Gastroesophageal sphincter (tissue), 4 donors: ENCODE measurements around the gene GNAI2. TPM values are rescaled to one million over a fixed set of nuclear protein-coding genes. Genes with fewer than 3 reads are reported as not detected.
"Not testable (repeated sequence)": the region's sequence is repeated elsewhere in the genome, so short reads cannot be mapped to it uniquely, and the experiment has no call there.

ENCODE experiments used
- ATAC-seq: fragments of 150-250 bp; one replicate; pipeline ENCODE4 v1.9.1; 2016; ENCODE audit warnings: mild to moderate bottlenecking, moderate library complexity
- H3K27ac ChIP-seq, 4 donors: fragments of 200-600 bp; sonication (generic) in 3 of 4; 1 replicate in 3 of 4; 2 replicates in 1 of 4; pipeline ENCODE4 v1.5.1; 2016 to 2019
- H3K27me3 ChIP-seq: fragments of 200-600 bp; sonication (generic); one replicate; pipeline ENCODE4 v1.5.1; 2019
- H3K36me3 ChIP-seq, 2 donors: fragments of 200-600 bp; sonication (generic); one replicate each; pipeline ENCODE4 v1.5.1; 2019; ENCODE audit warnings: control low read depth in 1 of 2
- H3K4me1 ChIP-seq, 3 donors: fragments of 200-600 bp; sonication (generic); 1 replicate in 2 of 3; 2 replicates in 1 of 3; pipeline ENCODE4 v1.5.1; 2016 to 2019; ENCODE audit warnings: control low read depth in 2 of 3
- H3K4me3 ChIP-seq, 2 donors: fragments of 200-600 bp; sonication (generic); one replicate each; pipeline ENCODE4 v1.5.1; 2019; ENCODE audit warnings: mild to moderate bottlenecking in 1 of 2, moderate library complexity in 1 of 2
- H3K9me3 ChIP-seq, 3 donors: fragments of 200-600 bp; sonication (generic); one replicate each; pipeline ENCODE4 v1.5.1; 2017 to 2019; ENCODE audit warnings: control low read depth in 2 of 3
- CTCF ChIP-seq, 4 experiments: fragments of 200-600 bp in 2 of 4; fragments of 450-650 bp in 2 of 4; sonication (generic) in 1 of 4; IDR thresholded peaks; one replicate each; pipeline ENCODE4 v1.5.1; 2017 to 2019; ENCODE audit warnings: antibody characterized with exemption in 4 of 4, mild to moderate bottlenecking in 2 of 4, moderate library complexity in 2 of 4
- EP300 ChIP-seq: sonication (generic); formaldehyde crosslinking; IDR thresholded peaks from one replicate; pipeline ENCODE4 v1.6.1; 2017; ENCODE audit warnings: antibody characterized with exemption, mild to moderate bottlenecking
- POLR2A ChIP-seq, 2 donors: fragments of 450-650 bp; IDR thresholded peaks; one replicate each; pipeline ENCODE4 v1.6.1; 2017; ENCODE audit warnings: antibody characterized with exemption in 2 of 2, mild to moderate bottlenecking in 2 of 2, moderate library complexity in 1 of 2
- POLR2AphosphoS5 ChIP-seq: sonication (generic); formaldehyde crosslinking; IDR thresholded peaks from one replicate; pipeline ENCODE4 v1.6.1; 2017; ENCODE audit warnings: antibody characterized with exemption
- WGBS, 2 donors: methylation state at CpG; one replicate each; pipeline ENCODE4 v1.1.5; 2018; ENCODE audit warnings: low coverage in 1 of 2; 5-methylcytosine and 5-hydroxymethylcytosine counted together
- total RNA-seq, 4 donors: library from RNA; depleted of rRNA; stranded (reverse); fragments of >200 nt; gene quantifications; one replicate each; pipeline ENCODE4 v1.1.0, GENCODE V29; 2016

GNAI2 gene
- total RNA-seq, 4 donors from 2014 or later, result 172 to 262 (median 222) TPM

GRCh38 chr3:50271314-50271936 is 35.4 kb downstream of the GNAI2 start:
- H3K27me3 ChIP-seq, result peaks cover 26% of the 10 kb centered on the region
- no peak for ATAC-seq
- peaks cover 0 to 20% of the 10 kb centered on the region in 2 donors for H3K36me3 ChIP-seq
- peak overlapping the region in 3 of 4 donors; percentile 95 to 100 (median 98) for H3K27ac ChIP-seq
- WGBS, 2 donors, result 81 to 100% methylated on average over 1 to 3 of the region's 10 CpGs
- H3K9me3 ChIP-seq, result no peaks in the 10 kb centered on the region
- no peak for TF ChIP-seq CTCF (IDR thresholded peaks at IDR 0.05)
- no peak for TF ChIP-seq EP300
- TF ChIP-seq POLR2AphosphoS5, result no peak
- TF ChIP-seq POLR2A (IDR thresholded peaks at IDR 0.05), result no peak
- H3K4me3 ChIP-seq, result peak overlapping the region in 1 of 2 donors; percentile 68
- H3K4me1 ChIP-seq, result peaks cover 0 to 97% (median 33%) of the 10 kb centered on the region in 3 donors

- H3K27ac ChIP-seq, result peak overlapping the region in 1 of 4 donors; percentile 59
- peaks cover 0 to 27% of the 10 kb centered on the region in 2 donors for H3K36me3 ChIP-seq
- peaks cover 33% of the 10 kb centered on the region for H3K27me3 ChIP-seq
- peaks cover 0 to 86% (median 33%) of the 10 kb centered on the region in 3 donors for H3K4me1 ChIP-seq
- not testable (repeated sequence) for ATAC-seq, H3K9me3 ChIP-seq
- H3K4me3 ChIP-seq, result peak overlapping the region in 1 of 2 donors; percentile 44
- WGBS, 2 donors, result 7 to 61% methylated on average over 4 to 10 of the region's 10 CpGs
These were observed 36.5 kb downstream of the GNAI2 start for GRCh38 chr3:50272538-50272910.

- Histone ChIP-seq H3K9me3 (no peaks in the 10 kb centered on the region), H3K27me3 (peaks cover 33% of the 10 kb centered on the region), H3K27ac (peak overlapping the region in 1 of 4 donors; percentile 59), H3K36me3 (peaks cover 0 to 27% of the 10 kb centered on the region in 2 donors), H3K4me3 (peak overlapping the region in 1 of 2 donors; percentile 44), H3K4me1 (peaks cover 0 to 80% (median 30%) of the 10 kb centered on the region in 3 donors)
- peak; percentile 77 for ATAC-seq
- 4 to 6% methylated on average over 4 to 10 of the region's 61 CpGs for WGBS, 2 donors
- TF ChIP-seq POLR2A (IDR thresholded peaks at IDR 0.05) (no peak), POLR2AphosphoS5 (peak; percentile 66), EP300 (no peak), CTCF (IDR thresholded peaks at IDR 0.05) (peak in 3 of 4 experiments; percentile 98 to 100 (median 99))
These were observed 37.1 kb downstream of the GNAI2 start for GRCh38 chr3:50272911-50273688.

GRCh38 chr3:50273689-50274065 is 37.7 kb downstream of the GNAI2 start:
- H3K27me3 ChIP-seq, result peaks cover 33% of the 10 kb centered on the region
- TF ChIP-seq POLR2AphosphoS5, result no peak
- no peak for TF ChIP-seq CTCF (IDR thresholded peaks at IDR 0.05)
- TF ChIP-seq EP300, result no peak
- TF ChIP-seq POLR2A (IDR thresholded peaks at IDR 0.05), result no peak
- WGBS, 2 donors, result 60% methylated on average over 9 of the region's 31 CpGs; no CpG with 5 or more reads in 1 of the 2 donors
- ATAC-seq, result no peak
- H3K4me3 ChIP-seq, result peak overlapping the region in 1 of 2 donors; percentile 44
- H3K4me1 ChIP-seq, result peaks cover 0 to 77% (median 24%) of the 10 kb centered on the region in 3 donors
- peaks cover 0 to 27% of the 10 kb centered on the region in 2 donors for H3K36me3 ChIP-seq
- no peaks in the 10 kb centered on the region for H3K9me3 ChIP-seq
- H3K27ac ChIP-seq, result peak overlapping the region in 1 of 4 donors; percentile 59

- H3K4me1 ChIP-seq, result peaks cover 0 to 77% (median 19%) of the 10 kb centered on the region in 3 donors
- peaks cover 33% of the 10 kb centered on the region for H3K27me3 ChIP-seq
- H3K27ac ChIP-seq, result peak overlapping the region in 1 of 4 donors; percentile 12
- no peaks in the 10 kb centered on the region for H3K9me3 ChIP-seq
- TF ChIP-seq POLR2AphosphoS5, result no peak
- peak in 3 of 4 experiments; percentile 52 to 74 (median 66) for TF ChIP-seq CTCF (IDR thresholded peaks at IDR 0.05)
- peak; percentile 6 for ATAC-seq
- peaks cover 0 to 27% of the 10 kb centered on the region in 2 donors for H3K36me3 ChIP-seq
- no peak overlapping the region for H3K4me3 ChIP-seq
- WGBS, 2 donors, result 9 to 38% methylated on average over 8 of the region's 26 CpGs
These were observed 38.5 kb downstream of the GNAI2 start for GRCh38 chr3:50274371-50275104.
